Measurements from ENCODE around the gene USP37.

USP37 gene

DNA sequence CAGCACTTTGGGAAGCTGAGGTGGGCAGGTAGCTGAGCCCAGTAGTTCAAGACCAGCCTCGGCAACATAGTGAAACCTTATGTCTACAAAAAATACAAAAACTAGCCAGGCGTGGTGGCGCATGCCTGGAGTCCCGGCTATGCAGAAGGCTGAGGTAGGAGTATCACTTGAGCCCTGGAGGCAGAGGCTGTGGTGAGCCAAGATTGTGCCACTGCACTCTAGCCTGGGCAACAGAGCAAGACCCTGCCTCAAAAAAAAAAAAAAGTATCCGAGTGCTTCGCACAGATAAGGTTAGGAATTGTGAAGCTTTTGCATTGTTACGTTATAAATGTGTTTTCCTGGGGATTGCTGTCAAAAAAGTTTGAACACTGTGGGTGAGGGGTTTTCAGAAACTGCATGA lies 164.3 kb downstream of the USP37 start:
- POLR2A ChIA-PET: no interaction called here
- no peak for DNase-seq (ENCODE audit: low read depth, low spot score)
- TF ChIP-seq, protein P1, sequence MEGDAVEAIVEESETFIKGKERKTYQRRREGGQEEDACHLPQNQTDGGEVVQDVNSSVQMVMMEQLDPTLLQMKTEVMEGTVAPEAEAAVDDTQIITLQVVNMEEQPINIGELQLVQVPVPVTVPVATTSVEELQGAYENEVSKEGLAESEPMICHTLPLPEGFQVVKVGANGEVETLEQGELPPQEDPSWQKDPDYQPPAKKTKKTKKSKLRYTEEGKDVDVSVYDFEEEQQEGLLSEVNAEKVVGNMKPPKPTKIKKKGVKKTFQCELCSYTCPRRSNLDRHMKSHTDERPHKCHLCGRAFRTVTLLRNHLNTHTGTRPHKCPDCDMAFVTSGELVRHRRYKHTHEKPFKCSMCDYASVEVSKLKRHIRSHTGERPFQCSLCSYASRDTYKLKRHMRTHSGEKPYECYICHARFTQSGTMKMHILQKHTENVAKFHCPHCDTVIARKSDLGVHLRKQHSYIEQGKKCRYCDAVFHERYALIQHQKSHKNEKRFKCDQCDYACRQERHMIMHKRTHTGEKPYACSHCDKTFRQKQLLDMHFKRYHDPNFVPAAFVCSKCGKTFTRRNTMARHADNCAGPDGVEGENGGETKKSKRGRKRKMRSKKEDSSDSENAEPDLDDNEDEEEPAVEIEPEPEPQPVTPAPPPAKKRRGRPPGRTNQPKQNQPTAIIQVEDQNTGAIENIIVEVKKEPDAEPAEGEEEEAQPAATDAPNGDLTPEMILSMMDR (IDR thresholded peaks at IDR 0.05; ENCODE audit: insufficient read depth, low read length, missing control alignments): no peak
- H3K4me3 ChIP-seq (ENCODE audit: low read depth, low read length): no peak overlapping the region
- CTCF ChIA-PET: interaction anchor here (1.0 to 2.9 kb wide), 5 partner anchors 8 to 248 kb away, joined by 3 to 23 read pairs (median 4); no protein-coding TSS in a partner anchor

DNA sequence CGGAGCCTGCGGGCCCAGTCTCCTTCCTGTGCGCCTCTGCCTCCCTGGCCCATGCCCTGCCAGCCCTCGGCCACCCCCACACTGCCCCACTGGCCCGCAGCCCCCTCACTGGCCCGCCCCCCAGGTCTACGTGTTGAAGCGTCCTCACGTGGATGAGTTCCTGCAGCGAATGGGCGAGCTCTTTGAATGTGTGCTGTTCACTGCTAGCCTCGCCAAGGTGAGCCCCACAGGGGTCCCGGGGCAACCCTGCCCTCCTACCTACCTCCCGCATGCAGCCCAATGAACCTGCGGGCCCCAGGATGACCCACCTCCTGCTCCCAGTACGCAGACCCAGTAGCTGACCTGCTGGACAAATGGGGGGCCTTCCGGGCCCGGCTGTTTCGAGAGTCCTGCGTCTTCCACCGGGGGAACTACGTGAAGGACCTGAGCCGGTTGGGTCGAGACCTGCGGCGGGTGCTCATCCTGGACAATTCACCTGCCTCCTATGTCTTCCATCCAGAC lies 165.2 kb downstream of the USP37 start:
- ChIA-PET CTCF (interaction anchor here (1.0 to 2.1 kb wide), 3 partner anchors 66 to 110 kb away, joined by 3 to 10 read pairs (median 4); no protein-coding TSS in a partner anchor), POLR2A (no interaction called here)
- H3K4me3 ChIP-seq (ENCODE audit: low read depth, low read length): no peak overlapping the region
- DNase-seq (ENCODE audit: low read depth, low spot score): no peak
- TF ChIP-seq, protein P1 (IDR thresholded peaks at IDR 0.05; ENCODE audit: insufficient read depth, low read length, missing control alignments): no peak

DNA sequence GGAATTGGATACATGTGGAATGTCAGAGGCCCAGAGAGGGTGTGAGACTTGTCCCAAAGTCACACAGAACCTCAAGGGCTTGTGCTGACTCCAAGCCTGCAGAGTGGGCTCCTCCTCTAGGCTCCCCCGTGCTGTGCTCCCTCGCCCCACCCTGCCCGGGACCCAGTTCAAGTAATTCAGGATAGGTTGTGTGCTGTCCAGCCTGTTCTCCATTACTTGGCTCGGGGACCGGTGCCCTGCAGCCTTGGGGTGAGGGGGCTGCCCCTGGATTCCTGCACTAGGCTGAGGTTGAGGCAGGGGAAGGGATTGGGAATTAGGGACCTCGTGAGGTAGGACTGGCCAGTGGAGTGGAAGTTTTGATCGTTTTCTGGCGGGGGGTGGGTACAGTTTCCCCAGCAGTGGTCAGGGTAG lies 165.7 kb downstream of the USP37 start:
- TF ChIP-seq, protein P1 (IDR thresholded peaks at IDR 0.05; ENCODE audit: insufficient read depth, low read length, missing control alignments): no peak
- no peak overlapping the region for H3K4me3 ChIP-seq (ENCODE audit: low read depth, low read length)
- ChIA-PET POLR2A (no interaction called here), CTCF (interaction anchor here (1.4 kb wide), 1 partner anchor 102 kb away, joined by 4 read pairs; no protein-coding TSS in a partner anchor)
- DNase-seq (ENCODE audit: low read depth, low spot score): no peak

DNA sequence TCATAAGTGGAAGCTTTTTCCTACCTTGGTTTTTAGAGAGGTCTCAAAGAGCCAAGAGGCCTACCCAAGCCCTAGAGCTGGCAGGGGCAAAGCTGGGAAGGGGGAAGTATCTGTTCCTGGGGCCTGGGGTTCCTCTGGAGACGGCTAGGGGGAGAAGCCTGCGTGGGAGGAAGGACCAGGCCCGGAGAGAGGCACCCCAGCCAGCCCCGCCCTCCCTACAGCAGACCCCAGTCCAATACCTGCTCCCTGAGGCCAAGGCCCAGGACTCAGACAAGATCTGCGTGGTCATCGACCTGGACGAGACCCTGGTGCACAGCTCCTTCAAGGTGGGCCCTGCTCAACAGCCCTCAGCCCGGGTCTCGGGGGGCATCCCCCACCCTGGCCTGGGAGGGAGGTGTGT lies 166.3 kb downstream of the USP37 start:
- peak overlapping the region; percentile 78 for H3K4me3 ChIP-seq (ENCODE audit: low read depth, low read length)
- TF ChIP-seq, protein P1 (IDR thresholded peaks at IDR 0.05; ENCODE audit: insufficient read depth, low read length, missing control alignments): no peak
- DNase-seq (ENCODE audit: low read depth, low spot score): no peak
- ChIA-PET CTCF (interaction anchor here (0.9 to 1.5 kb wide), 6 partner anchors 9 to 450 kb away, joined by 3 to 6 read pairs (median 4); no protein-coding TSS in a partner anchor), POLR2A (no interaction called here)

DNA sequence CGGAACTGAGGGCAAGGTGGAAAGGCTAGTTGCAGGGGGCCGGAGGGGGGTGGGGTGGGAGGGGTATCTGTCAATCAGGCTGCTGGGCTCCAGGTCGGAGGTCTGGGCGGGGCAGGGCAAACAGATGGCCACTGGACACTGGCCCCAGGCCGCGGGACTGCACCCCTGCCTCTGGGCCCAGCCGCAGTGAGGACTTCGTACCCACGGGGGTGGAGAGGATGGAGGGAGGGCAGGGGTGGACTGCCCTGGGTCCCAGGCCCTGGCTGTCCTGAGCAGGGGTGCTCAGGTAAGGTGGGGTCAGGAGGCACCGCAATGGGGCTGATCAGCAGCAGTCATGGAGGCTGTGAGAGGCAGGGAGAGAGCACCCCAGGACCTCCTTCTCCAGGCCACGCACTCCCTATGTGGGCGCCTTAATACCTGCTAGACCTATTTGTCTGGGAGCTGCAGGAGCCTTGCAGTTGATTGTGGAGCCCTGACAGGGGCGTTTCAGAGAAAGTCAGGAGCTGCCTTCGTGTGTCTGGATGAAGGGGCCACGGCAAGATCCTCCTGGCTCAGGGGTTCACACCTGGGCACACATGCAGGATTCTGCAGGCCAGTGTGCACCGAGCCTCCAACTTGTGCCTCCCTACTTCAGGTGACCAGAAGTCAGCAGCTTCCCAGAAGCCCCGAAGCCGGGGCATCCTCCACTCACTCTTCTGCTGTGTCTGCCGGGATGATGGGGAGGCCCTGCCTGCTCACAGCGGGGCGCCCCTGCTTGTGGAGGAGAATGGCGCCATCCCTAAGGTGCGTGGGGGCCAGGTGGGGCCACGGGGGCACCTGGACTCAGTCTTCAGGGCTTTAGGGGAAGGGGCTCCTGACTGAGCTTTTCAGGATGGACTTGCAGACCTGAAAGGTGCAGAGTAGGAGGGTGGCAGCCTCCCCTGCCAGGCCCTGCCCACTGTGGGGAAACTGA lies 166.9 kb downstream of the USP37 start:
- TF ChIP-seq, protein P1 (IDR thresholded peaks at IDR 0.05; ENCODE audit: insufficient read depth, low read length, missing control alignments): no peak
- POLR2A ChIA-PET: no interaction called here
- H3K4me3 ChIP-seq (ENCODE audit: low read depth, low read length): peak overlapping the region; percentile 78
- DNase-seq (ENCODE audit: low read depth, low spot score): no peak
- CTCF ChIA-PET: interaction anchor here (0.8 to 1.5 kb wide), 8 partner anchors 9 to 451 kb away, joined by 3 to 6 read pairs (median 3); no protein-coding TSS in a partner anchor
